Calu3 (cell line): ENCODE measurements around the gene TSGA10IP. TPM values are rescaled to one million over a fixed set of nuclear protein-coding genes. Genes with fewer than 3 reads are reported as not detected.
A peak's percentile ranks its signal among the peaks of the same experiment; 100 is the strongest.

Experiments used
- BruUV-seq: library from RNA; stranded (reverse); fragments of 400-500 nt; replicated peaks from 2 replicates; lab custom pipeline; 2021; lab: Mats Ljungman, UMichigan
- CTCF ChIA-PET: fragments of 300-600 bp; sonication (Branson Sonifier 250); formaldehyde crosslinking; loops from one replicate; lab custom pipeline; 2022; ENCODE audit warnings: antibody characterized with exemption; lab: Charles Lee
- DNase-seq: peaks from one replicate; pipeline ENCODE4 v3.0.0; 2022
- H3K27ac Mint-ChIP-seq: one replicate; pipeline ENCODE4 v1.8.0; 2022; ENCODE audit warnings: mixed read lengths; ENCODE audit not compliant: unreplicated experiment
- H3K27me3 Mint-ChIP-seq: one replicate; pipeline ENCODE4 v1.8.0; 2022; ENCODE audit warnings: mixed read lengths; ENCODE audit not compliant: unreplicated experiment
- H3K36me3 Mint-ChIP-seq: one replicate; pipeline ENCODE4 v1.8.0; 2022; ENCODE audit warnings: mild to moderate bottlenecking, moderate library complexity, mixed read lengths; ENCODE audit not compliant: insufficient read depth, unreplicated experiment
- H3K4me1 Mint-ChIP-seq: one replicate; pipeline ENCODE4 v1.8.0; 2022; ENCODE audit warnings: mild to moderate bottlenecking, low read depth, mixed read lengths; ENCODE audit not compliant: unreplicated experiment
- H3K4me3 Mint-ChIP-seq: one replicate; pipeline ENCODE4 v1.8.0; 2022; ENCODE audit warnings: mild to moderate bottlenecking, low read depth, moderate library complexity, mixed read lengths; ENCODE audit not compliant: unreplicated experiment
- H3K9me3 Mint-ChIP-seq: one replicate; pipeline ENCODE4 v1.8.0; 2022; ENCODE audit warnings: low read depth, mixed read lengths; ENCODE audit not compliant: unreplicated experiment
- intact Hi-C: fragments of 100-400 bp; cut with micrococcal nuclease; formaldehyde crosslinking; loops from one replicate; pipeline ENCODE4 v1.10.0; 2022; ENCODE audit not compliant: unreplicated experiment
- total RNA-seq: library from RNA; stranded (reverse); gene quantifications from 2 replicates; pipeline ENCODE4 v1.2.3, GENCODE V29; 2022
- TF ChIP-seq, protein P1 (sequence below): fragments of 200-600 bp; IDR thresholded peaks from one replicate; pipeline ENCODE4 v1.8.0; 2022; ENCODE audit warnings: antibody characterized with exemption; ENCODE audit not compliant: unreplicated experiment

Gene TSGA10IP
- total RNA-seq, 1 experiment from 2014 or later: not detected

DNA sequence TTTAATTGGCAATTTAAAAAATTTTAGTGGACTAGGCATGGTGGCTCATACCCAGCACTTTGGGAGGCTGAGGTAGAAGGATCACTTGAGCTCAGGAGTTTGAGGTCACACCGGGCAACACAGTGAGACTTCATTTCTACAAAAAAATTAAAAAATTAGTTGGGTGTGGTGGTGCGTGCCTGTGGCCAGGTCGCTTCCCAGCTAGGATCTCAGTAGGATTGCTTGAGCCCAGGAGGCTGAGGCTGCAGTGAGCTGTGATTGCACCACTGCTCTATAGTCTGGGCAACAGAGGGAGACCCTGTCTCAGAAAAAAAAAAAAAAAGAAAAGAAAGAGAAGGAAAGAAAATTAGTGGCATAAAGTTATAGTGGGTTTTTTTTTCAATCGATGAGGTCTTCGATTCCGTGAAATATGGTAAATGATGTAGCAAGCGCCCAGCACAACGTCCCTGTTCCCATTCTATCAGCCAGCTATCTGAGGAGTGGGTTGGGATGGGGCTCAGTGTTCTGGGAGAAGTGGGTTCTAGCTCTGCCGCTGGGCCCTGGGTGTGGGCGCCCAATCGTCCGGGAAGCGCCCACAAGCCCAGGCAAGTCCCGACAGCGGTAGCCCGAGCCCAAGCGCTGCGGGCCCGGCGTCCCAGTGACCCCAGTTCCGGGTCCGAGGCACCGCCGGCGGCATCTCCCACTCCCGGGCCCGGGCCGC, 46.5 kb upstream of the TSGA10IP start:
- H3K4me3 Mint-ChIP-seq: peak overlapping the region; percentile 84
- TSS peak; percentile 27 for BruUV-seq
- no peak for DNase-seq
- intact Hi-C loops: no loop called here
- H3K4me1 Mint-ChIP-seq: peaks cover 57% of the 10 kb centered on the region
- TF ChIP-seq, protein P1, sequence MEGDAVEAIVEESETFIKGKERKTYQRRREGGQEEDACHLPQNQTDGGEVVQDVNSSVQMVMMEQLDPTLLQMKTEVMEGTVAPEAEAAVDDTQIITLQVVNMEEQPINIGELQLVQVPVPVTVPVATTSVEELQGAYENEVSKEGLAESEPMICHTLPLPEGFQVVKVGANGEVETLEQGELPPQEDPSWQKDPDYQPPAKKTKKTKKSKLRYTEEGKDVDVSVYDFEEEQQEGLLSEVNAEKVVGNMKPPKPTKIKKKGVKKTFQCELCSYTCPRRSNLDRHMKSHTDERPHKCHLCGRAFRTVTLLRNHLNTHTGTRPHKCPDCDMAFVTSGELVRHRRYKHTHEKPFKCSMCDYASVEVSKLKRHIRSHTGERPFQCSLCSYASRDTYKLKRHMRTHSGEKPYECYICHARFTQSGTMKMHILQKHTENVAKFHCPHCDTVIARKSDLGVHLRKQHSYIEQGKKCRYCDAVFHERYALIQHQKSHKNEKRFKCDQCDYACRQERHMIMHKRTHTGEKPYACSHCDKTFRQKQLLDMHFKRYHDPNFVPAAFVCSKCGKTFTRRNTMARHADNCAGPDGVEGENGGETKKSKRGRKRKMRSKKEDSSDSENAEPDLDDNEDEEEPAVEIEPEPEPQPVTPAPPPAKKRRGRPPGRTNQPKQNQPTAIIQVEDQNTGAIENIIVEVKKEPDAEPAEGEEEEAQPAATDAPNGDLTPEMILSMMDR: no peak
- CTCF ChIA-PET: interaction anchor here (0.7 to 1.3 kb wide), 5 partner anchors 8 to 52 kb away, joined by 3 to 6 read pairs (median 4); partner anchors contain the start of gene CCDC85B
- no peaks in the 10 kb centered on the region for H3K9me3 Mint-ChIP-seq
- peaks cover 90% of the 10 kb centered on the region for H3K36me3 Mint-ChIP-seq
- no peaks in the 10 kb centered on the region for H3K27me3 Mint-ChIP-seq
- peak overlapping the region; percentile 97 for H3K27ac Mint-ChIP-seq

GRCh38 chr11:65899356-65900124, 45.7 kb upstream of the TSGA10IP start:
- DNase-seq: peak; percentile 87
- TF ChIP-seq, protein P1: no peak
- CTCF ChIA-PET: interaction anchor here (1.0 to 1.3 kb wide), 3 partner anchors 8 to 16 kb away, joined by 4 to 6 read pairs (median 4); partner anchors contain the start of gene CCDC85B

GRCh38 chr11:65900125-65900898, 45.0 kb upstream of the TSGA10IP start, which contains the start of gene FOSL1:
Gene FOSL1, minus strand, starts transcription at chr11:65900388. Its CDS starts 49 bp downstream, at chr11:65900339.
- CTCF ChIA-PET: interaction anchor here (1.0 to 1.9 kb wide), 4 partner anchors 9 to 15 kb away, joined by 3 to 5 read pairs (median 4); partner anchors contain the start of gene FIBP
- Mint-ChIP-seq H3K9me3 (no peaks in the 10 kb centered on the region), H3K4me1 (peaks cover 62% of the 10 kb centered on the region), H3K4me3 (peak within 1 kb of the TSS; percentile 84), H3K27me3 (no peaks in the 10 kb centered on the region), H3K36me3 (peaks cover 75% of the 10 kb centered on the region), H3K27ac (peak within 1 kb of the TSS; percentile 97)
- intact Hi-C loops: no loop called here
- no TSS peak for BruUV-seq
- TF ChIP-seq, protein P1: no peak
- peak; percentile 99 for DNase-seq

More at GRCh38 chr11:65899356-65900124, 45.7 kb upstream of the TSGA10IP start:
- Mint-ChIP-seq H3K36me3 (peaks cover 82% of the 10 kb centered on the region), H3K4me1 (peaks cover 64% of the 10 kb centered on the region), H3K27me3 (no peaks in the 10 kb centered on the region), H3K27ac (peak overlapping the region; percentile 97), H3K9me3 (no peaks in the 10 kb centered on the region), H3K4me3 (peak overlapping the region; percentile 84)
- intact Hi-C loops: no loop called here
- BruUV-seq: no TSS peak

GRCh38 chr11:65900899-65901180, 44.4 kb upstream of the TSGA10IP start:
- H3K36me3 Mint-ChIP-seq: peaks cover 69% of the 10 kb centered on the region
- peak overlapping the region; percentile 97 for H3K27ac Mint-ChIP-seq
- CTCF ChIA-PET: interaction anchor here (1.0 to 1.9 kb wide), 4 partner anchors 9 to 16 kb away, joined by 3 to 5 read pairs (median 4); partner anchors contain the start of gene FIBP
- DNase-seq: no peak
- H3K9me3 Mint-ChIP-seq: no peaks in the 10 kb centered on the region
- TF ChIP-seq, protein P1: no peak
- no peaks in the 10 kb centered on the region for H3K27me3 Mint-ChIP-seq
- no TSS peak for BruUV-seq
- peaks cover 56% of the 10 kb centered on the region for H3K4me1 Mint-ChIP-seq
- H3K4me3 Mint-ChIP-seq: peak overlapping the region; percentile 84
- intact Hi-C loops: no loop called here
